GM19043 (cell line): ENCODE measurements around the gene MRPL36.

Experiments
- ATAC-seq: cut with Tn5 transposase; IDR thresholded peaks from one replicate; pipeline ENCODE4 v1.9.1; 2021; ENCODE audit warnings: low read depth; ENCODE audit not compliant: unreplicated experiment

Gene MRPL36

GRCh38 chr5:1768283-1769000 lies 31.2 kb downstream of the MRPL36 start:
- no peak for ATAC-seq

GRCh38 chr5:1767524-1768282 lies 31.9 kb downstream of the MRPL36 start:
- no peak for ATAC-seq

- no peak for ATAC-seq
Observed at GRCh38 chr5:1765880-1766235, 33.8 kb downstream of the MRPL36 start.

GRCh38 chr5:1765141-1765879 lies 34.3 kb downstream of the MRPL36 start:
- ATAC-seq: no peak

GRCh38 chr5:1764606-1764960 lies 35.1 kb downstream of the MRPL36 start:
- ATAC-seq: no peak

- no peak for ATAC-seq
Observed at GRCh38 chr5:1763960-1764605, 35.6 kb downstream of the MRPL36 start.

- no peak for ATAC-seq
Observed at GRCh38 chr5:1763548-1763911, 36.1 kb downstream of the MRPL36 start.

GRCh38 chr5:1762883-1763547 lies 36.6 kb downstream of the MRPL36 start:
- ATAC-seq: no peak

- no peak for ATAC-seq
Observed at GRCh38 chr5:1762121-1762882, 37.3 kb downstream of the MRPL36 start.

- no peak for ATAC-seq
Observed at GRCh38 chr5:1761453-1761755, 38.2 kb downstream of the MRPL36 start.

GRCh38 chr5:1760656-1761452 lies 38.8 kb downstream of the MRPL36 start:
- no peak for ATAC-seq

GRCh38 chr5:1760231-1760630 lies 39.4 kb downstream of the MRPL36 start:
- ATAC-seq: no peak

GRCh38 chr5:1759378-1759970 lies 40.2 kb downstream of the MRPL36 start:
- ATAC-seq: no peak

GRCh38 chr5:1758574-1758973 lies 41.1 kb downstream of the MRPL36 start:
- ATAC-seq: no peak

GRCh38 chr5:1757511-1757910 lies 42.1 kb downstream of the MRPL36 start:
- ATAC-seq: no peak

- no peak for ATAC-seq
Observed at GRCh38 chr5:1756481-1756880, 43.2 kb downstream of the MRPL36 start.

GRCh38 chr5:1755321-1755949 lies 44.2 kb downstream of the MRPL36 start:
- no peak for ATAC-seq

GRCh38 chr5:1754531-1755220 lies 45.0 kb downstream of the MRPL36 start:
- ATAC-seq: no peak
